ENCODE results near the gene MRPL21. TPM values are rescaled to one million over a fixed set of nuclear protein-coding genes. Genes with fewer than 3 reads are reported as not detected.

Gene MRPL21
- total and polyA plus RNA-seq, 2 of the 13 experiments (the other 11 are each of a cell fraction or from before 2014, with no cell fraction given) = 61.5 to 100 TPM

- TF ChIP-seq ZNF136 (CRISPR knock-in tag; IDR thresholded peaks at IDR 0.05; ENCODE audit: low read depth) (no peak), HOXA9 (CRISPR knock-in tag; IDR thresholded peaks at IDR 0.05; ENCODE audit: borderline replicate concordance) (no peak), TRIM24 (CRISPR knock-in tag; IDR thresholded peaks at IDR 0.05) (no peak), SYNCRIP (IDR thresholded peaks at IDR 0.05; ENCODE audit: insufficient read depth, low read depth, low read length) (no peak), FOSL1 (CRISPR knock-in tag; IDR thresholded peaks at IDR 0.05; ENCODE audit: borderline replicate concordance) (no peak), ZBTB4 (CRISPR knock-in tag; IDR thresholded peaks at IDR 0.05; ENCODE audit: borderline replicate concordance) (no peak), NFKB2 (CRISPR knock-in tag; IDR thresholded peaks at IDR 0.05; ENCODE audit: borderline replicate concordance) (no peak), PLRG1 (conservative IDR thresholded peaks at IDR 0.05) (no peak)
- Histone ChIP-seq H3K36me3 (replicated peaks in 1 of 2; ENCODE audit: control insufficient read depth in 1 of 2, insufficient read depth in 2 of 2, low read length in 2 of 2) (peaks cover 13 to 42% of the 10 kb centered on the region in 2 experiments), H3K4me1 (ENCODE audit: insufficient read depth, low read length) (peaks cover 12% of the 10 kb centered on the region), H3K4me2 (ENCODE audit: low read depth, low read length) (no peak overlapping the region), H3K4me3 (replicated peaks in 1 of 3; ENCODE audit: insufficient read depth in 1 of 3, low read depth in 2 of 3, low read length in 3 of 3) (no peak overlapping the region), H4K20me1 (ENCODE audit: insufficient read depth, low read length) (no peaks in the 10 kb centered on the region), H3K27me3 (ENCODE audit: control insufficient read depth in 1 of 2, insufficient read depth in 2 of 2, low read length in 2 of 2) (peaks cover 0 to 2% of the 10 kb centered on the region in 2 experiments; a peak in 1 of 5 replicates), H3K9me3 (ENCODE audit: low read length) (no peaks in the 10 kb centered on the region), H3K79me2 (ENCODE audit: insufficient read depth, low read length) (peaks cover 28% of the 10 kb centered on the region), H2AFZ (ENCODE audit: low read length) (no peak overlapping the region), H3K27ac (ENCODE audit: extremely low read length, insufficient read depth, low read length) (no peak overlapping the region), H3K9ac (ENCODE audit: insufficient read depth, low read depth, low read length) (no peak overlapping the region)
- intact Hi-C loops (cut with micrococcal nuclease; ENCODE audit: unreplicated experiment) = no loop called here
- BruUV-seq (replicated peaks) = no TSS peak
- 98% methylated on average over 5 of the region's 5 CpGs for WGBS (ENCODE audit: low lambda C conversion rate)
- in situ Hi-C loops (cut with HindIII; ENCODE audit: extremely low pct_ligation_motif_present, low pct_unique_long_range_greater_than_20kb) = no loop called here
- DNase-seq (ENCODE audit: low spot score) (no peak), ATAC-seq (no peak), FAIRE-seq (no peak)
- CTCF ChIA-PET (ENCODE audit: low intra/inter-chr PET ratio, low total read pairs) = no interaction called here
- POLR2A ChIA-PET = no interaction called here
Observed at GRCh38 chr11:68908273-68908672, 4.6 kb upstream of the MRPL21 start.

Measured in HepG2 (cell line).